Large intestine (tissue), 3 donors: ENCODE results near the gene AIFM2. TPM values are rescaled to one million over a fixed set of nuclear protein-coding genes. Genes with fewer than 3 reads are reported as not detected.
"Not testable (repeated sequence)": the region's sequence is repeated elsewhere in the genome, so short reads cannot be mapped to it uniquely, and the experiment has no call there.

Source experiments
- DNase-seq, 2 donors: peaks; one replicate each; pipeline versions ENCODE4 v3.0.0 to v3.0.0-alpha.2; 2013
- H3K27ac ChIP-seq: one replicate; pipeline ENCODE4 v1.5.1; 2013; ENCODE audit warnings: low read length
- H3K27me3 ChIP-seq: 2 replicates; pipeline ENCODE4 v1.6.1; 2013; ENCODE audit warnings: low read length; ENCODE audit not compliant: control insufficient read depth, insufficient read depth
- H3K36me3 ChIP-seq: 2 replicates; pipeline ENCODE4 v1.6.1; 2013; ENCODE audit warnings: low read length; ENCODE audit not compliant: control insufficient read depth, insufficient read depth
- H3K4me1 ChIP-seq: one replicate; pipeline ENCODE4 v1.6.1; 2013; ENCODE audit warnings: low read length; ENCODE audit not compliant: control insufficient read depth, insufficient read depth
- H3K4me3 ChIP-seq: one replicate; pipeline ENCODE4 v1.5.1; 2013; ENCODE audit warnings: low read length
- H3K9me3 ChIP-seq: one replicate; pipeline ENCODE4 v1.6.1; 2013; ENCODE audit warnings: mild to moderate bottlenecking, low read depth, low read length, moderate library complexity; ENCODE audit not compliant: control insufficient read depth
- WGBS: methylation state at CpG from one replicate; pipeline ENCODE4 v1.1.5; 2013; ENCODE audit warnings: low lambda C conversion rate; ENCODE audit not compliant: insufficient coverage; 5-methylcytosine and 5-hydroxymethylcytosine counted together
- polyA plus RNA-seq: library from polyadenylated mRNA; unstranded; fragments of 120-200 nt; gene quantifications from one replicate; pipeline ENCODE4 v1.2.1, GENCODE V29; 2013

AIFM2 gene
- polyA plus RNA-seq, 1 donor = 4.5 TPM

DNA sequence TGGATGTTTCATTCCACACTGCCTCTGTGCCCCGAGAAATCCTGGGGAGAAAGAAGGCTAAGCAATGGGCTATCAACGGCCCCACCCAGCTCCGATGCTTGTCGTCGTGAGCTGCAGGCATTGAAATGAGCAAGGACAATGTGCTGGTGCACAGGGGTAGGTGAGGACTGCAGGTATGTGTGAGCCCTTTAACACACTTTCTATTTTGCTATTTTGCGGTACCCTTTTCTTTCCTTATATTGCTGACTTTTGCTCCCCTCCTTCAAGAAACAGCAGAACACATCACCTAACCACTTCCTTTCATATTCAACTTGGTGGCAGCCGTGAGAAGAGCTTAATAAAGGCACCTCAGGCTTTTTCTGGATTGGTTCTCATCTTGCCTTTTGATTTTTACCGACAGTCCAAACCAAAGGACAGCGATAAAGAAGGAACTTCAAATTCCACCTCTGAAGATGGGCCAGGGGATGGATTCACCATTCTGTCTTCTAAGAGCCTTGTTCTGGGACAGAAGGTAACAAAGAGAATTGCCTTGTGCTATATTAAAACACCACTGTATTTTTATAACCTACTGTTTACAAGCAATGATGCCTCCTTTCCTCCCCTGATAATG lies 39.2 kb downstream of the AIFM2 start:
- DNase-seq = no peak
- Histone ChIP-seq H3K9me3 (no peaks in the 10 kb centered on the region), H3K27me3 (no peaks in the 10 kb centered on the region), H3K27ac (peak overlapping the region; percentile 86), H3K4me1 (peaks cover 36% of the 10 kb centered on the region), H3K36me3 (peaks cover 42% of the 10 kb centered on the region), H3K4me3 (no peak overlapping the region)
- WGBS = 95% methylated on average over 4 of the region's 9 CpGs

GRCh38 chr10:70092389-70092718 lies 40.3 kb downstream of the AIFM2 start:
- H3K9me3 ChIP-seq = no peaks in the 10 kb centered on the region
- no peak for DNase-seq
- H3K36me3 ChIP-seq = peaks cover 36% of the 10 kb centered on the region
- H3K4me3 ChIP-seq = no peak overlapping the region
- H3K27me3 ChIP-seq = no peaks in the 10 kb centered on the region
- H3K27ac ChIP-seq = peak overlapping the region; percentile 86
- WGBS = no CpG with 5 or more reads among the region's 7 CpGs
- peaks cover 36% of the 10 kb centered on the region for H3K4me1 ChIP-seq

- H3K4me3 ChIP-seq = no peak overlapping the region
- WGBS = 20% methylated on average over 1 of the region's 5 CpGs
- peaks cover 29% of the 10 kb centered on the region for H3K4me1 ChIP-seq
- H3K27me3 ChIP-seq = no peaks in the 10 kb centered on the region
- peak overlapping the region; percentile 86 for H3K27ac ChIP-seq
- DNase-seq = peak; percentile 80 to 92
- H3K9me3 ChIP-seq = no peaks in the 10 kb centered on the region
- H3K36me3 ChIP-seq = peaks cover 27% of the 10 kb centered on the region
These were observed 41.7 kb downstream of the AIFM2 start for GRCh38 chr10:70090951-70091350.

- no peaks in the 10 kb centered on the region for H3K9me3 ChIP-seq
These were observed 42.6 kb downstream of the AIFM2 start for GRCh38 chr10:70090013-70090412.

DNA sequence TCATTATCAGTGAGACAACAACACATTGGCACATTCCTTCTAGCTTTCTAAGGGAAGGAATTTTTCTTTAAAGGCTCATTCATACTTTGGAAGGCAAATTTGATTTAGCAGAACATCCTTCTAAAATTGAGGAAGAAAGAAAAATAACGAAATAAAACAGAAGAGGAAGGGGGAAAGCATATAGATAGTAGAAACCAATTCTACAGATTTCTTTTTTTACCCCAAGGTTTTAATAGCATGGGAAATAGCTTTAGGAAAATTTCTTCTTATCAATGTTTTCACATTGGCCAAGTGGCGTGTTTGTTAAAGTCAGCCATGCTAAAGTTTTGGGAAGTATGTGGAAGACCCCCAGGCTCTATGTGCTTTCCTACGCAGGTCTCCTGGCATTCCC lies 44.3 kb downstream of the AIFM2 start:
- DNase-seq = no peak
- no peak overlapping the region for H3K4me3 ChIP-seq
- H3K27ac ChIP-seq = no peak overlapping the region
- H3K4me1 ChIP-seq = peaks cover 29% of the 10 kb centered on the region
- H3K27me3 ChIP-seq = no peaks in the 10 kb centered on the region
- H3K36me3 ChIP-seq = peaks cover 6% of the 10 kb centered on the region
- no peaks in the 10 kb centered on the region for H3K9me3 ChIP-seq
- 64% methylated on average over 2 of the region's 3 CpGs for WGBS

More at GRCh38 chr10:70090013-70090412, 42.6 kb downstream of the AIFM2 start:
- WGBS = no CpG with 5 or more reads among the region's 8 CpGs
- H3K36me3 ChIP-seq = peaks cover 20% of the 10 kb centered on the region
- peaks cover 29% of the 10 kb centered on the region for H3K4me1 ChIP-seq
- H3K27ac ChIP-seq = peak overlapping the region; percentile 86
- DNase-seq = no peak
- H3K4me3 ChIP-seq = no peak overlapping the region
- no peaks in the 10 kb centered on the region for H3K27me3 ChIP-seq

GRCh38 chr10:70087616-70088307 lies 44.9 kb downstream of the AIFM2 start:
- DNase-seq = no peak
- H3K9me3 ChIP-seq = no peaks in the 10 kb centered on the region
- peaks cover 23% of the 10 kb centered on the region for H3K4me1 ChIP-seq
- no peak overlapping the region for H3K27ac ChIP-seq
- peaks cover 11% of the 10 kb centered on the region for H3K36me3 ChIP-seq
- WGBS = 66% methylated on average over 5 of the region's 15 CpGs
- H3K4me3 ChIP-seq = no peak overlapping the region
- H3K27me3 ChIP-seq = no peaks in the 10 kb centered on the region

DNA sequence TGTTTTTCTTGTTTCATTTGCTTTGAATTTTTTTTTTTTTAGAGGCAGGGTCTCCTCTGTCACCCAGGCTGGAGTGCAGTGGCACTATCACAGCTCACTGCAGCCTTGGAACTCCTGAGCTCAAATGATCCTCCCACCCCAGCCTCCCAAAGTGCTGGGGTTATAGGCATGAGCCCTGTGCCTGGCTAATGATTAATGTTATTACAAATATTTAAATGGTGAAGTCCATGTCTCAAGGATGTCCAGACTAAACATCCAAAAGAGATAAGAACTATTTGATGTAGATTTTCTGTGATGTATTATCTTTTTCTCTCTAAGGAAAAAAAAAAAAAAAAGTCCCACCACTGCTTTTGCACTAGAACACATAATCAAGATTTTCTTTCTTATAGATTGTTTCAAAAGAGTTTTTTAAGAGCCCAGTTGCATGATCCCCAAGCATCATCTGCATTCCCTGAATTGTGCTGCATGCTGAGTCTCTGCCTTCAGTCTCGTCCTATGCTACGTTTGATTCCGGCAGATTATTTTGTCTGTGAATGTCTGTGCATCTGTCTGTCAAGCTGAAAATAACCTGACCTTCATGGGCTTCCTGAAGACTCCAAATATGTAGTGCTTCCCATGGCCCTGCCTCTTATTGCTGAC lies 46.5 kb downstream of the AIFM2 start:
- H3K27me3 ChIP-seq = no peaks in the 10 kb centered on the region
- peaks cover 13% of the 10 kb centered on the region for H3K36me3 ChIP-seq
- 40% methylated on average over 1 of the region's 3 CpGs for WGBS
- no peak overlapping the region for H3K4me3 ChIP-seq
- H3K9me3 ChIP-seq = no peaks in the 10 kb centered on the region
- DNase-seq = no peak
- no peak overlapping the region for H3K27ac ChIP-seq
- H3K4me1 ChIP-seq = peaks cover 7% of the 10 kb centered on the region

- no CpG with 5 or more reads among the region's 6 CpGs for WGBS
- no peaks in the 10 kb centered on the region for H3K27me3 ChIP-seq
- no peaks in the 10 kb centered on the region for H3K9me3 ChIP-seq
- no peak overlapping the region for H3K27ac ChIP-seq
- no peak overlapping the region for H3K4me3 ChIP-seq
- H3K4me1 ChIP-seq = no peaks in the 10 kb centered on the region
- H3K36me3 ChIP-seq = peaks cover 12% of the 10 kb centered on the region
- DNase-seq = no peak
These were observed 48.4 kb downstream of the AIFM2 start for GRCh38 chr10:70084189-70084588.

DNA sequence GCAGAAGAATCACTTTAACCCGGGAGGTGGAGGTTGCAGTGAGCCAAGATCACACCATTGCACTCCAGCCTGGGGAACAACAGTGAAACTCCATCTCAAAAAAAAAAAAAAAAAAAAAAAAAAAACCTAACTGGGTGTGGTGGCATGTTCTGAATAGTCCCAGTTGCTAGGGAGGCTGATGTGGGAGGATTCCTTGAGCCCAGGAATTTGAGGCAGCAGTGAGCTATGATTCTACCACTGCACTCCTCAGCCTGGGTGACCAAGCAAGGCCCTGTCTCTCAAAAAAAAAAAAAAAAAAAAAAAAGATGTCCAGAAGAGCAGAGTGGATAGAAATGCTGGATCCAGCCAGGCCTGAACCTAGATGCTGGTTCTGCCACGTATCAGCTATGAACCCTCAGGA lies 51.8 kb downstream of the AIFM2 start:
- not testable (repeated sequence) for DNase-seq, H3K27ac ChIP-seq, H3K9me3 ChIP-seq, H3K4me3 ChIP-seq, H3K4me1 ChIP-seq, H3K27me3 ChIP-seq
- H3K36me3 ChIP-seq = peaks cover 30% of the 10 kb centered on the region
- whole genome bisulfite sequencing = no CpG with 5 or more reads among the region's 2 CpGs

- WGBS = no CpG with 5 or more reads among the region's 7 CpGs
These were observed 53.7 kb downstream of the AIFM2 start for GRCh38 chr10:70078937-70079336.

More at GRCh38 chr10:70078937-70079336, 53.7 kb downstream of the AIFM2 start:
- no peak for DNase-seq
- no peaks in the 10 kb centered on the region for H3K9me3 ChIP-seq
- H3K27me3 ChIP-seq = no peaks in the 10 kb centered on the region
- H3K4me1 ChIP-seq = no peaks in the 10 kb centered on the region
- H3K27ac ChIP-seq = no peak overlapping the region
- no peak overlapping the region for H3K4me3 ChIP-seq
- peaks cover 36% of the 10 kb centered on the region for H3K36me3 ChIP-seq
